OCI-LY3 (cell line): Measurements from ENCODE around the gene PRR14.

Experiments used
- CTCF ChIP-seq: fragments of 200-600, 300-600 bp; sonication (generic); IDR thresholded peaks from 2 replicates; pipeline ENCODE4 v1.5.1; 2014; ENCODE audit warnings: antibody characterized with exemption, low read length, low read depth
- EZH2phosphoT487 ChIP-seq: fragments of 200-600 bp; shearing (Covaris generic); IDR thresholded peaks from 2 replicates; pipeline ENCODE4 v1.6.1; 2018; ENCODE audit warnings: antibody characterized with exemption, mixed run types, low read depth

GRCh38 chr16:30602616-30603277 is 48.0 kb upstream of the PRR14 start:
- no peak for TF ChIP-seq CTCF
- TF ChIP-seq EZH2phosphoT487, result no peak
